ENCODE data around the gene PHGDH. TPM values are rescaled to one million over a fixed set of nuclear protein-coding genes. Genes with fewer than 3 reads are reported as not detected.

PHGDH gene
- total RNA-seq, 1 donor from 2014 or later: 452 TPM

- TF ChIP-seq CTCF (IDR thresholded peaks at IDR 0.05; ENCODE audit: unreplicated experiment): no peak
Observed at GRCh38 chr1:119778359-119778758, 66.6 kb downstream of the PHGDH start.

GRCh38 chr1:119778886-119779560 is 67.3 kb downstream of the PHGDH start:
- H3K4me1 Mint-ChIP-seq (ENCODE audit: low read depth): peaks cover 68% of the 10 kb centered on the region
- peak overlapping the region; percentile 97 for H3K27ac Mint-ChIP-seq
- H3K4me3 Mint-ChIP-seq (ENCODE audit: low read depth): no peak overlapping the region
- no peaks in the 10 kb centered on the region for H3K36me3 Mint-ChIP-seq (ENCODE audit: insufficient read depth)
- H3K9me3 Mint-ChIP-seq (ENCODE audit: low read depth): peaks cover 2% of the 10 kb centered on the region
- no peak for TF ChIP-seq CTCF (IDR thresholded peaks at IDR 0.05; ENCODE audit: unreplicated experiment)
- DNase-seq (ENCODE audit: low spot score, unreplicated experiment): no peak
- H3K27me3 Mint-ChIP-seq: no peaks in the 10 kb centered on the region

More at GRCh38 chr1:119778359-119778758, 66.6 kb downstream of the PHGDH start:
- no peak for DNase-seq (ENCODE audit: low spot score, unreplicated experiment)
- no peak overlapping the region for H3K4me3 Mint-ChIP-seq (ENCODE audit: low read depth)
- peaks cover 2% of the 10 kb centered on the region for H3K9me3 Mint-ChIP-seq (ENCODE audit: low read depth)
- no peaks in the 10 kb centered on the region for H3K36me3 Mint-ChIP-seq (ENCODE audit: insufficient read depth)
- H3K4me1 Mint-ChIP-seq (ENCODE audit: low read depth): peaks cover 68% of the 10 kb centered on the region
- H3K27me3 Mint-ChIP-seq: no peaks in the 10 kb centered on the region
- H3K27ac Mint-ChIP-seq: peak overlapping the region; percentile 58

- H3K9me3 Mint-ChIP-seq (ENCODE audit: low read depth): peaks cover 2% of the 10 kb centered on the region
- H3K27ac Mint-ChIP-seq: peak overlapping the region; percentile 97
- peaks cover 64% of the 10 kb centered on the region for H3K4me1 Mint-ChIP-seq (ENCODE audit: low read depth)
- H3K36me3 Mint-ChIP-seq (ENCODE audit: insufficient read depth): no peaks in the 10 kb centered on the region
- H3K4me3 Mint-ChIP-seq (ENCODE audit: low read depth): peak overlapping the region; percentile 58
- DNase-seq (ENCODE audit: low spot score, unreplicated experiment): no peak
- no peaks in the 10 kb centered on the region for H3K27me3 Mint-ChIP-seq
- TF ChIP-seq CTCF (IDR thresholded peaks at IDR 0.05; ENCODE audit: unreplicated experiment): no peak
Observed at GRCh38 chr1:119779869-119780356, 68.2 kb downstream of the PHGDH start.

GRCh38 chr1:119781434-119782210 is 69.9 kb downstream of the PHGDH start:
- Mint-ChIP-seq H3K27ac (no peak overlapping the region), H3K27me3 (no peaks in the 10 kb centered on the region), H3K4me1 (ENCODE audit: low read depth) (peaks cover 63% of the 10 kb centered on the region)

More at GRCh38 chr1:119781434-119782210, 69.9 kb downstream of the PHGDH start:
- Mint-ChIP-seq H3K9me3 (ENCODE audit: low read depth) (peaks cover under 1% of the 10 kb centered on the region), H3K4me3 (ENCODE audit: low read depth) (no peak overlapping the region), H3K36me3 (ENCODE audit: insufficient read depth) (no peaks in the 10 kb centered on the region)
- TF ChIP-seq CTCF (IDR thresholded peaks at IDR 0.05; ENCODE audit: unreplicated experiment): no peak
- no peak for DNase-seq (ENCODE audit: low spot score, unreplicated experiment)

Measured in progenitor cell of endocrine pancreas (in vitro differentiated cells).